K562 treated with DMSO at 1 percent for 24 hours (cell line): ENCODE results near the gene FOXK2. TPM values are rescaled to one million over a fixed set of nuclear protein-coding genes. Genes with fewer than 3 reads are reported as not detected.

ENCODE experiments used
- total RNA-seq: library from RNA; unstranded; fragments of 300-600 nt; gene quantifications from 2 replicates; pipeline ENCODE4 v1.2.3, GENCODE V29; 2022; ENCODE audit warnings: low read depth; ENCODE audit not compliant: insufficient read depth

Gene FOXK2
- total RNA-seq, result 48.2 and 54.4 TPM in 2 replicates

DNA sequence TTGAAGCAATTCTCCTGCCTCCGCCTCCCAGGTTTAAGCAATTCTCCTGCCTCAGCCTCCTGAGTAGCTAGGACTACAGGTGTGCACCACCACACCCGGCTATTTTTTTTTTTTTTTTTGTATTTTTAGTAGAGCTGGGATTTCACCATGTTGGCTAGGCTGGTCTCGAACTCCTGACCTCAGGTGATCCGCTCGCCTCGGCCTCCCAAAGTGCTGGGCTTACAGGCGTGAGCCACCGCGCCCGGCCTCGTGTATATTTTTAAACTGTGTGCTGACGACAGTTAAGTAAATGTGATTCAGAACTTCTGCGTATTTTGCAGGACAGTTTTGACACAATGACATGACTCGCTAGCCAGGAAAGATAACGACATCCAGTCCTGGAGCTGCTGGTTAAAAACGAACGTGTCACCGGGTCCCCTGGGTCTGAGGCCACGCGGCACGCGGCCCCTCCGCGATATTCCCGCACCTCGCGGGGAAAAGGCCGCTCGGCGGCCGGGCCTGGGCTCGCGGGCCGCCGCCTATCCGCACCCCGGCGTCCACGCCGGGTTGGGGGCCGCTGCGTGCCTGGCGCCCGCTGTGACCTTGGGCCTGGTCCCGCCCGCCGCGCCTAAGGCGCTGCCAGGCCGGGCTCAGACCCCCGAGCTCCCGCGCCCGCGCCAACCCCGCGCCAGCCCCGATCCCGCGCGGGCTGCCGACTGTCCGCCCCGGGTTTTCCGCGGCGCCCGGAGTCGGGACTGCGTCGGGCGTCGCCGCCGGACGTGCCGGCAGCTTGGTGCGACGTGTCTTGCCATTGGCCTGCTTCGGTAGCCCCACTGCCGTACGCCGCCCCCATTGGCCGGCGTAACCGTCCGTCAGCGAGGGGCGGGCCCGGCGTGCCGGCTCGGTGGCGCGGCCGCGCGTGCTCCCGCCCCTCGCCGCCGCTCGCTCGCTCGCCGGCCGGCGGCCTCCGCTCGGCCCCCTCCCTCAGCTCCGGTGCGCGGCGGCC lies at the start of gene FOXK2:
Gene FOXK2 (plus strand): TSS at position 907 of the 985 bp plus-strand sequence. CDS start 157 bp downstream, outside the sequence.

DNA sequence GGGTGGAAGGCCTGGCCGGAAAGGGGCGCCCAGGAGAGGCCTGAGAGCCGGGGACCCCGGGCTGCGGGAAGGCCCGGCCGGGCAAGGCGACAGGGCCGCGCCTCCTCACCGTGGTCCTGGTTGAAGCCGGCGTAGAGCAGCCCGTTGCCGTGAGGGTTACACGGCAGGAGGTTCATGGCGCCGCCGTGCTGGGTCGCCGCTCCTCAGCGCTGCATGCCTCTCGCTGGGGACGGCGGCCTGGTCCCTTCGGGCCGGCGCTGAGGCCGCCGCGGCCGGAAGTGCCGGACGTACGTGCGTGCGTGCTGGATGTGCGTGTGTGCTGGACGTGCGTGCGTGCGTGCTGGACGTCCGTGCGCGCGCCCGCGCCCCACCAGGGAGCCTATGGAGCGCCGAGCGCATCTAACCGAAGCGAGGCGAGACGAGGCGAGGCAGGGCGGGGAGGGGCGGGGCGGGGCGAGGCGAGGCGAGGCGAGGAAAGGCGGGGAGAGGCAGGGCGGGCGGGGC lies 128.7 kb downstream of the FOXK2 start, which contains the start of gene WDR45B:
Gene WDR45B (minus strand): TSS at position 280 of the 504 bp plus-strand sequence. CDS start 104 bp downstream, at position 176.

Other genes starting within 250 kb of the FOXK2 start
- gene CSNK1D, start 246.0 kb upstream of the FOXK2 start, total RNA-seq, result 165 and 173 TPM in 2 replicates
- not detected in 2 replicates for gene CD7, start 202.1 kb upstream of the FOXK2 start, total RNA-seq
- not detected in 2 replicates for gene SECTM1, start 186.0 kb upstream of the FOXK2 start, total RNA-seq
- gene TEX19, start 160.5 kb upstream of the FOXK2 start, total RNA-seq, result 2.7 and 3.2 TPM in 2 replicates
- 0.22 TPM in 1 of 2 replicates, not detected in the other for gene UTS2R, start 148.0 kb upstream of the FOXK2 start, total RNA-seq
- 33.6 and 44.4 TPM in 2 replicates for gene HEXD, start 101.4 kb upstream of the FOXK2 start, total RNA-seq
- gene OGFOD3, start 101.1 kb upstream of the FOXK2 start, total RNA-seq, result 32.0 and 33.3 TPM in 2 replicates
- 92.7 and 102 TPM in 2 replicates for gene CYBC1, start 69.0 kb upstream of the FOXK2 start, total RNA-seq
- 354 and 357 TPM in 2 replicates for gene NARF, start 61.0 kb upstream of the FOXK2 start, total RNA-seq
- gene WDR45B, start 128.7 kb downstream of the FOXK2 start, total RNA-seq, result 34.3 and 36.9 TPM in 2 replicates
- gene RAB40B, start 179.0 kb downstream of the FOXK2 start, total RNA-seq, result 3.7 and 6.7 TPM in 2 replicates
- gene FN3KRP, start 197.0 kb downstream of the FOXK2 start, total RNA-seq, result 35.4 and 35.5 TPM in 2 replicates
- gene FN3K, start 215.9 kb downstream of the FOXK2 start, total RNA-seq, result 26.5 and 27.3 TPM in 2 replicates
- 102 and 112 TPM in 2 replicates for gene TBCD, start 232.3 kb downstream of the FOXK2 start, total RNA-seq